Trophoblast cell (in vitro differentiated cells and primary cell): Measurements from ENCODE around the gene KRTAP12-3.

ENCODE experiments used
- DNase-seq, 2 donors: peaks; one replicate each; pipeline ENCODE4 v3.0.0-alpha.2; 2016
- H2AFZ ChIP-seq: 2 replicates; pipeline ENCODE4 v1.6.1; 2013; ENCODE audit warnings: low read length, moderate library complexity, mild to moderate bottlenecking; ENCODE audit not compliant: insufficient read depth, poor library complexity
- H2AK5ac ChIP-seq: 2 replicates; pipeline ENCODE4 v1.6.1; 2013; ENCODE audit warnings: mild to moderate bottlenecking, low read length
- H2BK120ac ChIP-seq: 2 replicates; pipeline ENCODE4 v1.6.1; 2013; ENCODE audit warnings: low read length, mild to moderate bottlenecking, moderate library complexity; ENCODE audit not compliant: insufficient read depth, poor library complexity
- H2BK12ac ChIP-seq: 2 replicates; pipeline ENCODE4 v1.6.1; 2013; ENCODE audit warnings: mild to moderate bottlenecking, low read length, moderate library complexity
- H2BK5ac ChIP-seq: 2 replicates; pipeline ENCODE4 v1.6.1; 2013; ENCODE audit warnings: low read length, low read depth, moderate library complexity, mild to moderate bottlenecking; ENCODE audit not compliant: poor library complexity
- H3K14ac ChIP-seq: 2 replicates; pipeline ENCODE4 v1.6.1; 2013; ENCODE audit warnings: mild to moderate bottlenecking, low read length
- H3K18ac ChIP-seq: 2 replicates; pipeline ENCODE4 v1.6.1; 2013; ENCODE audit warnings: mild to moderate bottlenecking, low read length
- H3K23ac ChIP-seq: 2 replicates; pipeline ENCODE4 v1.6.1; 2013; ENCODE audit warnings: low read length
- H3K27ac ChIP-seq: 2 replicates; pipeline ENCODE4 v1.5.1; 2013; ENCODE audit warnings: low read depth, mild to moderate bottlenecking, inconsistent platforms, low read length, moderate library complexity
- H3K27me3 ChIP-seq: 2 replicates; pipeline ENCODE4 v1.6.1; 2013; ENCODE audit warnings: inconsistent platforms, mild to moderate bottlenecking, low read length, moderate library complexity; ENCODE audit not compliant: insufficient read depth
- H3K36me3 ChIP-seq, 2 experiments: 1 replicate in 1 of 2; 2 replicates in 1 of 2; pipeline ENCODE4 v1.6.1; 2013; ENCODE audit warnings: low read length in 2 of 2, mild to moderate bottlenecking in 2 of 2, moderate library complexity in 1 of 2; ENCODE audit not compliant: insufficient read depth in 2 of 2, control insufficient read depth in 1 of 2
- H3K4ac ChIP-seq: 2 replicates; pipeline ENCODE4 v1.6.1; 2013; ENCODE audit warnings: low read depth, mild to moderate bottlenecking, low read length, moderate library complexity
- H3K4me1 ChIP-seq, 2 experiments: 1 replicate in 1 of 2; 2 replicates in 1 of 2; pipeline ENCODE4 v1.6.1; 2013; ENCODE audit warnings: low read length in 2 of 2, mild to moderate bottlenecking in 2 of 2, moderate library complexity in 1 of 2; ENCODE audit not compliant: insufficient read depth in 2 of 2, control insufficient read depth in 1 of 2
- H3K4me2 ChIP-seq: 2 replicates; pipeline ENCODE4 v1.6.1; 2013; ENCODE audit warnings: inconsistent platforms, mild to moderate bottlenecking, low read length, moderate library complexity
- H3K4me3 ChIP-seq: 2 replicates; pipeline ENCODE4 v1.5.1; 2013; ENCODE audit warnings: mild to moderate bottlenecking, low read depth, low read length, inconsistent platforms
- H3K79me1 ChIP-seq: one replicate; pipeline ENCODE4 v1.6.1; 2013; ENCODE audit warnings: low read length
- H3K79me2 ChIP-seq: 2 replicates; pipeline ENCODE4 v1.6.1; 2013; ENCODE audit warnings: low read length, mild to moderate bottlenecking; ENCODE audit not compliant: control insufficient read depth, insufficient read depth, poor library complexity
- H3K9ac ChIP-seq: 2 replicates; pipeline ENCODE4 v1.6.1; 2013; ENCODE audit warnings: mild to moderate bottlenecking, low read length
- H3K9me3 ChIP-seq: 2 replicates; pipeline ENCODE4 v1.6.1; 2013; ENCODE audit warnings: low read depth, mild to moderate bottlenecking, control low read depth, inconsistent platforms, low read length; ENCODE audit not compliant: insufficient read depth
- H4K12ac ChIP-seq: 2 replicates; pipeline ENCODE4 v1.6.1; 2013; ENCODE audit warnings: low read depth, mild to moderate bottlenecking, low read length, moderate library complexity
- H4K8ac ChIP-seq: 2 replicates; pipeline ENCODE4 v1.6.1; 2013; ENCODE audit warnings: low read depth, mild to moderate bottlenecking, low read length, moderate library complexity
- H4K91ac ChIP-seq: one replicate; pipeline ENCODE4 v1.6.1; 2013; ENCODE audit warnings: low read depth, mild to moderate bottlenecking, low read length, moderate library complexity
- WGBS: extraction: QIAGEN DNeasy Blood & Tissue Kit; methylation state at CpG from one replicate; pipeline ENCODE4 v1.1.7; 2013; ENCODE audit warnings: missing lambda C conversion rate; ENCODE audit not compliant: insufficient read length, insufficient coverage; ENCODE audit errors: extremely low coverage; 5-methylcytosine and 5-hydroxymethylcytosine counted together

KRTAP12-3 gene

DNA sequence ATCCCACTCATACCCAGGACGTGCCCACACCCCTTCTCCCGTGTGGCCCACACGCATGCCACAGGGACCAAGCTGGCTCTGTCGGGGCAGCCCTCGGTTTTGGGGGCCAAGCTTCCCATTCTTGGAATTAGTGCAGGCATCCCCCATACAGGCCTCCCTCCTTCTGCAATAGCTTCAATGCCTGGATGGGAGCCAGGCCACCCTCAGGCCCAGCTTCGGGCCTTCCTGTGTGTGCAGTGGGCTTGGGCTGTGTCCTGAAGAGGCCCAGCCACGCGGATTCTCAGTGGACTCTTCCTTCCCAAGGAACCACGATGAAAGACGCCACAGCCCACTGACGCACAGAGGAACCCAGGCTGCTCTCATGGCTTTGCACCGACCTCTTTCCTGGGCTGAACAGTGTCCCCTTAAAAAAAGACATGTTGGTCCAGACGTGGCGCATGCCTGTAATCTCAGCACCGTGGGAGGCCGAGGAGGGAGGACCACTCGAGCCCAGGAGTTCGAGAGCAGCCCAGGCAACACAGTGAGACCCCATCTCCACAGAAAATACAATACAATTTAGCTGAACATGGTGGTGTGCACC, 8.1 kb upstream of the KRTAP12-3 start:
- no peaks in the 10 kb centered on the region for H3K36me3 ChIP-seq
- no peak overlapping the region for H4K8ac ChIP-seq
- H3K18ac ChIP-seq, result no peak overlapping the region
- H3K4me3 ChIP-seq, result no peak overlapping the region
- no peak overlapping the region for H3K14ac ChIP-seq
- no peak overlapping the region for H2BK120ac ChIP-seq
- H3K79me2 ChIP-seq, result no peaks in the 10 kb centered on the region
- no peak for DNase-seq
- H3K4ac ChIP-seq, result no peak overlapping the region
- no peak overlapping the region for H2BK12ac ChIP-seq
- H4K91ac ChIP-seq, result no peak overlapping the region
- H4K12ac ChIP-seq, result no peak overlapping the region
- WGBS, result no CpG with 5 or more reads among the region's 18 CpGs
- peaks cover 7% of the 10 kb centered on the region for H3K9me3 ChIP-seq
- H3K27me3 ChIP-seq, result no peaks in the 10 kb centered on the region
- H2BK5ac ChIP-seq, result no peak overlapping the region
- no peak overlapping the region for H2AFZ ChIP-seq
- H3K4me2 ChIP-seq, result no peak overlapping the region
- H3K23ac ChIP-seq, result no peak overlapping the region
- no peak overlapping the region for H3K9ac ChIP-seq
- no peak overlapping the region for H3K27ac ChIP-seq
- no peak overlapping the region for H2AK5ac ChIP-seq
- no peaks in the 10 kb centered on the region for H3K79me1 ChIP-seq
- H3K4me1 ChIP-seq, result no peaks in the 10 kb centered on the region

- Histone ChIP-seq H3K79me2 (no peaks in the 10 kb centered on the region), H3K4ac (no peak overlapping the region), H3K27me3 (no peaks in the 10 kb centered on the region), H3K36me3 (no peaks in the 10 kb centered on the region), H4K12ac (no peak overlapping the region), H3K27ac (no peak overlapping the region), H2BK5ac (no peak overlapping the region), H3K79me1 (no peaks in the 10 kb centered on the region), H2BK12ac (no peak overlapping the region), H2BK120ac (no peak overlapping the region), H3K23ac (no peak overlapping the region), H4K91ac (no peak overlapping the region), H3K9me3 (peaks cover 8% of the 10 kb centered on the region), H4K8ac (no peak overlapping the region), H2AFZ (no peak overlapping the region), H2AK5ac (no peak overlapping the region), H3K9ac (no peak overlapping the region), H3K18ac (no peak overlapping the region), H3K4me1 (no peaks in the 10 kb centered on the region), H3K4me3 (no peak overlapping the region), H3K4me2 (no peak overlapping the region), H3K14ac (no peak overlapping the region)
- no peak for DNase-seq
- WGBS, result no CpG with 5 or more reads among the region's 20 CpGs
These were observed 7.3 kb upstream of the KRTAP12-3 start for GRCh38 chr21:44650265-44650972.

GRCh38 chr21:44650973-44651675, 6.6 kb upstream of the KRTAP12-3 start:
- H3K4ac ChIP-seq, result no peak overlapping the region
- H2AK5ac ChIP-seq, result no peak overlapping the region
- no peak overlapping the region for H3K4me2 ChIP-seq
- H3K36me3 ChIP-seq, result no peaks in the 10 kb centered on the region
- no peak overlapping the region for H3K9ac ChIP-seq
- H3K4me3 ChIP-seq, result no peak overlapping the region
- H2BK5ac ChIP-seq, result no peak overlapping the region
- no peak overlapping the region for H2BK120ac ChIP-seq
- WGBS, result no CpG with 5 or more reads among the region's 12 CpGs
- H3K14ac ChIP-seq, result no peak overlapping the region
- H3K18ac ChIP-seq, result no peak overlapping the region
- peaks cover 11% of the 10 kb centered on the region for H3K9me3 ChIP-seq
- no peaks in the 10 kb centered on the region for H3K27me3 ChIP-seq
- no peak overlapping the region for H2AFZ ChIP-seq
- H2BK12ac ChIP-seq, result no peak overlapping the region
- H4K91ac ChIP-seq, result no peak overlapping the region
- no peak overlapping the region for H3K27ac ChIP-seq
- H4K8ac ChIP-seq, result no peak overlapping the region
- DNase-seq, result no peak
- no peaks in the 10 kb centered on the region for H3K4me1 ChIP-seq
- H4K12ac ChIP-seq, result no peak overlapping the region
- H3K23ac ChIP-seq, result no peak overlapping the region
- no peaks in the 10 kb centered on the region for H3K79me1 ChIP-seq
- H3K79me2 ChIP-seq, result no peaks in the 10 kb centered on the region

DNA sequence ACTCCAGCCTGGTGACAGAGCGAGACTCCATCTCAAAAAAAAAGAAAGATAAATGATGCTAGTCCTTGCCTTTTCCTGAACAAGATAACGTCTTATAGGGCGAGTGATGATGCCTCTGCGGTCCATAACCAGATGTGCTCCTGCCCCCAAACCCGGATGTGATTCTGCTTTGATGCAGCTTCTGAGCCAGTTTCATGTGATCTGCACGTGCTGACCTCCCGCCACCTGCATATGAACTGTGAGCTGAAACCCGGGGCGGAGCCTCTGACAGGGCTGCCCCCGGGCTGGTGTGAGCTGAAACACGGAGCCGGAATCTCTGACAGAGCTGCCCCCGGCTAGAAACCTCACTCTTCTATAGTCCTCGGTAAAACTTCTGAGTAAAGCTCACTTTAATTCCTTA, 4.6 kb upstream of the KRTAP12-3 start:
- H3K18ac ChIP-seq, result no peak overlapping the region
- DNase-seq, result no peak
- H3K9me3 ChIP-seq, result peaks cover 15% of the 10 kb centered on the region
- no peak overlapping the region for H4K8ac ChIP-seq
- H3K36me3 ChIP-seq, result no peaks in the 10 kb centered on the region
- no peak overlapping the region for H3K4ac ChIP-seq
- no peak overlapping the region for H4K12ac ChIP-seq
- H3K27ac ChIP-seq, result no peak overlapping the region
- no peak overlapping the region for H3K23ac ChIP-seq
- no peaks in the 10 kb centered on the region for H3K79me2 ChIP-seq
- H3K27me3 ChIP-seq, result no peaks in the 10 kb centered on the region
- no peak overlapping the region for H3K9ac ChIP-seq
- no peak overlapping the region for H3K4me2 ChIP-seq
- no CpG with 5 or more reads among the region's 14 CpGs for WGBS
- no peak overlapping the region for H2BK12ac ChIP-seq
- no peak overlapping the region for H2BK120ac ChIP-seq
- H4K91ac ChIP-seq, result no peak overlapping the region
- H3K4me3 ChIP-seq, result no peak overlapping the region
- H2AFZ ChIP-seq, result no peak overlapping the region
- H3K79me1 ChIP-seq, result no peaks in the 10 kb centered on the region
- H3K4me1 ChIP-seq, result peaks cover 2 to 4% of the 10 kb centered on the region in 2 experiments
- H2BK5ac ChIP-seq, result no peak overlapping the region
- no peak overlapping the region for H3K14ac ChIP-seq
- H2AK5ac ChIP-seq, result no peak overlapping the region
